ENCODE results near the gene ERC2. TPM values are rescaled to one million over a fixed set of nuclear protein-coding genes. Genes with fewer than 3 reads are reported as not detected.

The ERC2 gene
- total and polyA plus RNA-seq, 7 donors: 0.52 to 5.7 (median 1.2) TPM; not detected in 2

DNA sequence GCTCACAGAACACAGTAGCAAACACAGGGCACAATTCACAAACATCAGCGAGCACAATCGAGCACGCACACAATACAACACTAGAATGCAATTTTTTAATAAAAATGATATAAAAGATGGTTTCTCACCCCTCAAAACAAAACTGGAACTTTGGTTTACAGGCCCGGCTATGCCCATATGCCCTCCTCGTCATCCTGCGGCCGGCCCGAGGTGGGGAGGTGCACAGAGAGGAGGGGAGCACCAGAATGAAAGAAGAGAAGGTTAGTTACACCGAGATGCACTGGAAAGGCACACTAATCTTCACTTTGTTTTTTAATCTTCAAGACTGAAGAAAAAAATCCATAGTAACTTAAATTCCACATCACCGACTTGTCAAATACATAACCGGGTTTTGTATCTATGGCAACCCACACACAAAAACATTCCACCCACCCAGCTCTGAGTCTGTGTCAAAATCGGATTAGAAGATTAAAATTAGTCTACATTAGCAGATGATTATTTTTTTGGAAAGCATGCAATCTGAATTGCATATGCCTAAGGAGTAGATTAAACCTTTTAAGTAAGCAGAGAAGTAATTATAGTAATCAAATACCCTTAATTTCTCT is 784.5 kb downstream of the ERC2 start:
- Histone ChIP-seq H3K4me1 (peaks cover 0 to 4% (median 0%) of the 10 kb centered on the region in 4 donors), H3K27me3 (no peaks in the 10 kb centered on the region), H3K9me3 (no peaks in the 10 kb centered on the region), H3K36me3 (no peaks in the 10 kb centered on the region), H3K27ac (no peak overlapping the region), H3K4me3 (no peak overlapping the region)
- intact Hi-C loops (cut with DNase I): no loop called here
- no peak for DNase-seq
- WGBS, 2 donors: 88 to 89% methylated on average over 12 of the region's 12 CpGs
- no peak for TF ChIP-seq EP300 (IDR thresholded peaks at IDR 0.05)
- no peak for TF ChIP-seq POLR2AphosphoS5 (IDR thresholded peaks at IDR 0.05)

DNA sequence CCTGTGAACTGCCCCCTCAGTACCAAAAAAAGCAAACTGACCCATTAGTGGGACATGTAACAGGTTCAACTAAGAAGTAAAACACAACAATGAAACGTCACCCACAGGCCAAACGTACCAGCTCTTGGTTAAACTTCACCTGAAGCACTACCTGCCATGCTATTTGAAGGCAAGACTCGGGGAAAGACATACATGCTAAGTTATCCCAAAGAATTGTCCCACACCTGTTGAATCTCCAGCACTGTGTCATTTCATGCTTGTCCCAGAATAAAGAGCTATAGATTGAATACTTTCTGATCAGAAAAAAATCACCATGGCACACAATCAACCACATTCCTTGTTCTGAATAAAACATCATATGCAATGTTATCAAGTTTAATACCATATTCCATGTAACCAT is 785.8 kb downstream of the ERC2 start:
- no peak overlapping the region for H3K4me3 ChIP-seq
- no peaks in the 10 kb centered on the region for H3K36me3 ChIP-seq
- H3K27me3 ChIP-seq: no peaks in the 10 kb centered on the region
- WGBS, 2 donors: 86 to 87% methylated on average over 3 of the region's 3 CpGs
- H3K4me1 ChIP-seq: peaks cover 0 to 8% (median 0%) of the 10 kb centered on the region in 4 donors
- DNase-seq: no peak
- H3K9me3 ChIP-seq: no peaks in the 10 kb centered on the region
- intact Hi-C loops (cut with DNase I): no loop called here
- H3K27ac ChIP-seq: no peak overlapping the region
- TF ChIP-seq EP300 (IDR thresholded peaks at IDR 0.05) (no peak), POLR2AphosphoS5 (IDR thresholded peaks at IDR 0.05) (no peak), POLR2A (IDR thresholded peaks at IDR 0.05) (no peak)
- TF ChIP-seq, protein P1, sequence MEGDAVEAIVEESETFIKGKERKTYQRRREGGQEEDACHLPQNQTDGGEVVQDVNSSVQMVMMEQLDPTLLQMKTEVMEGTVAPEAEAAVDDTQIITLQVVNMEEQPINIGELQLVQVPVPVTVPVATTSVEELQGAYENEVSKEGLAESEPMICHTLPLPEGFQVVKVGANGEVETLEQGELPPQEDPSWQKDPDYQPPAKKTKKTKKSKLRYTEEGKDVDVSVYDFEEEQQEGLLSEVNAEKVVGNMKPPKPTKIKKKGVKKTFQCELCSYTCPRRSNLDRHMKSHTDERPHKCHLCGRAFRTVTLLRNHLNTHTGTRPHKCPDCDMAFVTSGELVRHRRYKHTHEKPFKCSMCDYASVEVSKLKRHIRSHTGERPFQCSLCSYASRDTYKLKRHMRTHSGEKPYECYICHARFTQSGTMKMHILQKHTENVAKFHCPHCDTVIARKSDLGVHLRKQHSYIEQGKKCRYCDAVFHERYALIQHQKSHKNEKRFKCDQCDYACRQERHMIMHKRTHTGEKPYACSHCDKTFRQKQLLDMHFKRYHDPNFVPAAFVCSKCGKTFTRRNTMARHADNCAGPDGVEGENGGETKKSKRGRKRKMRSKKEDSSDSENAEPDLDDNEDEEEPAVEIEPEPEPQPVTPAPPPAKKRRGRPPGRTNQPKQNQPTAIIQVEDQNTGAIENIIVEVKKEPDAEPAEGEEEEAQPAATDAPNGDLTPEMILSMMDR (IDR thresholded peaks at IDR 0.05): no peak

DNA sequence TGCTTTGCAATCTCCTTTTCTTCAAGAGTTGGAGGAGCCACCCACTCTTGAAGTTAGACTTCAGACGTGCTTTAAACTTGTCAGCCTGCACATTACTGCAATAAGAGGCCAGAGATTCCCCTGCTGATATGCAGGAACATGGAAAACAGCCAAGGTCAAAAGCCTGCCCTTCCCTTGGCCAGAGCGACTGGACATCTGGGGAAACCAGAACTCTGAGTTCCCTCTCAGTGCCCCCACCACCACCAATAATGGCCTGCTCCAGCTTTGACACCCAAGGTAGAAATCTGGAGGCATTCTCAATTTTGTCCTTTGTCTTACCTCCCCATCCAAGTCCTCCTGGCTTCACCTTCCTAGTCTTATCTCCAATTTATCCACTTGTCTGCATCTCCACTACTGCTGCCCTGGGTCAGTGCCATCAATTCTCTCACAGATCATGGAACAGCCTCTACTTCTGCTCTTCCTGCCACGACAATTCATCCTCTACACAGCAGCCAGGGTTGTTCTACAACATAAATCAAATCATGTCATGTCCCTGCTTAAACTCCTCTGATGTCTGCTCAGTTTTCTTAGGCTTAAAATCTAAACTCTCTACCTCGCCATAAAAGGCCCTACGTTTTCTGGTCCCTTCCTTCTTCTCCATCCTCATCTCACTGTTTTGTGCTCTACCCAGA is 789.6 kb downstream of the ERC2 start:
- H3K27me3 ChIP-seq: no peaks in the 10 kb centered on the region
- H3K4me3 ChIP-seq: no peak overlapping the region
- H3K4me1 ChIP-seq: peaks cover 0 to 19% (median 3%) of the 10 kb centered on the region in 4 donors
- intact Hi-C loops (cut with DNase I): no loop called here
- 79 to 83% methylated on average over 5 of the region's 5 CpGs for WGBS, 2 donors
- H3K9me3 ChIP-seq: no peaks in the 10 kb centered on the region
- TF ChIP-seq POLR2A (IDR thresholded peaks at IDR 0.05) (no peak), EP300 (IDR thresholded peaks at IDR 0.05) (no peak), POLR2AphosphoS5 (IDR thresholded peaks at IDR 0.05) (no peak)
- TF ChIP-seq, protein P1 (IDR thresholded peaks at IDR 0.05): no peak
- H3K27ac ChIP-seq: no peak overlapping the region
- H3K36me3 ChIP-seq: no peaks in the 10 kb centered on the region
- DNase-seq: no peak

DNA sequence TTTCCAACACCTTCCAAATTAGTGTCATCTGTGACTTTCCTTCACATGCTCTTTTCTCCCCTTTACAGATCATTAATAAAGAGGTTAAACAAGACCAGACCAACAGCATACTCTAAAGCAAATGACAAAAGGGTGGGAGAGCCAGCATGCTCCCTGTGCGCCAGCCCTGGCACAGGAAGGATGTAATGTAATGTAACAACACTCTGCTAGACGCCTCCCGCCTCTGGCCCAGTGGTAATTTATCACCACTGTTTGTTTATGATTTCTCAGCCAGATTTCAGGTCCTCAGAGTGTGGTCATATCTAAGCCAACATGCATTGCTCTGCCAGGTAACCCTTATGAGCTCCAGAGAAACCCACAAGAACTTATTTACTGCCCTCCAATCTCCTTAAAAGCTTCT is 791.6 kb downstream of the ERC2 start:
- Histone ChIP-seq H3K27me3 (no peaks in the 10 kb centered on the region), H3K27ac (no peak overlapping the region), H3K4me3 (no peak overlapping the region), H3K9me3 (no peaks in the 10 kb centered on the region), H3K36me3 (no peaks in the 10 kb centered on the region), H3K4me1 (peaks cover 0 to 19% (median 3%) of the 10 kb centered on the region in 4 donors)
- no peak for DNase-seq
- TF ChIP-seq POLR2AphosphoS5 (IDR thresholded peaks at IDR 0.05) (peak in 1 of 4 donors; percentile 26), POLR2A (IDR thresholded peaks at IDR 0.05) (no peak)
- intact Hi-C loops (cut with DNase I): no loop called here
- 25 to 57% methylated on average over 3 of the region's 3 CpGs for WGBS, 2 donors

DNA sequence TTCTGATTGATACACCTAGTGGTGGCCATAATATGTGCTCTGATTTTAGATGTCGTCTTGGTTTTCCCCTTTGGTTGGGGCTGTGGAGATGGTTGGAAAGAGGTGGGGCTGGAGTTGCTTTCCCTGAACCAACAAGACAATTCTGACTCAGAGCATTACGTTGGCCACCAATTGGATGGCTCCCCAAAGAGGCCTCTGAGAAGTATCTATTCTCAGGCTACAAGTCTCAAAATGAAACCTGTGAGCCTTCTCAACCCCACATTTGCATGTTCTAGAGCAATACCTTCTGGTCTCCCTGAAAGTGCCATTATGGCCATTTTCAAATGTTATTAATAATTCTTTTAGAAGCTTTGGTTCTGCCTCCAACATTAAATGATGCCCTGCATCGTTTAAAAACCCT is 792.8 kb downstream of the ERC2 start:
- Histone ChIP-seq H3K4me3 (no peak overlapping the region), H3K27ac (no peak overlapping the region), H3K36me3 (no peaks in the 10 kb centered on the region), H3K9me3 (no peaks in the 10 kb centered on the region), H3K27me3 (no peaks in the 10 kb centered on the region), H3K4me1 (peaks cover 0 to 19% (median 3%) of the 10 kb centered on the region in 4 donors)
- DNase-seq: no peak
- WGBS, 2 donors: 86 to 88% methylated on average over 3 of the region's 3 CpGs
- TF ChIP-seq POLR2AphosphoS5 (IDR thresholded peaks at IDR 0.05) (no peak), POLR2A (IDR thresholded peaks at IDR 0.05) (no peak), EP300 (IDR thresholded peaks at IDR 0.05) (no peak)
- TF ChIP-seq, protein P1 (IDR thresholded peaks at IDR 0.05): no peak
- intact Hi-C loops (cut with DNase I): no loop called here
